Uterus (tissue), 2 donors: ENCODE measurements around the gene F5.

Experiments used
- CTCF ChIP-seq, 4 experiments: fragments of 200-600 bp in 2 of 4; fragments of 450-650 bp in 2 of 4; sonication (generic) in 2 of 4; IDR thresholded peaks; one replicate each; pipeline ENCODE4 v1.5.1; 2016 to 2019; ENCODE audit warnings: antibody characterized with exemption in 4 of 4, mild to moderate bottlenecking in 2 of 4, moderate library complexity in 1 of 4
- POLR2A ChIP-seq, 2 donors: fragments of 450-650 bp; IDR thresholded peaks; one replicate each; pipeline ENCODE4 v1.6.1; 2016; ENCODE audit warnings: antibody characterized with exemption in 2 of 2, mild to moderate bottlenecking in 1 of 2, moderate library complexity in 1 of 2

GRCh38 chr1:169493251-169493650, 93.0 kb downstream of the F5 start:
- TF ChIP-seq CTCF (IDR thresholded peaks at IDR 0.05) = no peak
- no peak for TF ChIP-seq POLR2A (IDR thresholded peaks at IDR 0.05)
